ENCODE results near the gene PTBP3.

PTBP3 gene

DNA sequence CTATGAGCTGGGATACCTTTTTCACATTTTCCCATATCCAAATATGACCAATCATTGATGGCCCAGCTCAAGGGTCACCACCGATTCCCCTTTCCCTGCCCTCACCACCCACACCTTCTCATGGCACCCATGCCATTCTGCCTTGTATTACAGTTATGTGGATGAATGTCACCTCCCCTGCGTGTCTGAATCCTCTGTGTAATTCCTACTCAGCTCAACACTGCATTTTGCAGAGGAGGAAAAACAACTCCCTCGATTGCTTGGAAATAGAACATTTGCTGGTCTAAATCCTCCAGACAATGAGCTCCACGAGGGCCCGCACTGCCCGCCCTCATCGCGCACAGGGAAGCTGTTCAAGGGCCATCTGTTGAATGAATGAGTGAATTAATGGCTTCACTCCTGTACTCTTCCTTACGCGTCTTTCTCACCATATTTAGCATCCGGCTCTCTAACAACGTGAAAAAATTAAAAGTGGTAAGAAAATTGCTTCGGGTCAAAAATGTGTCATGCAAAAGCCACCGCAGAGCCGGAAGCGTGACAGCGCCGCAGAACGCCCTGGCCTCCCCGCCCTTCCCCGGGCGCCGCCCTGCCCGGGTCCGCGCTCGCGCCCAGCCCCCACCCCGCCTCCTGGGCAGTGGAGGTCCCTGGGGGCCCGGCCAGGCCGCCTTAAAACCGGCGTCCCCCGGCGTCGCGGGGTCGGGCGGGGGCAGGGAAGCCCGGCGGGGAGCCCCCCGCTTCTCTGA lies 159.0 kb downstream of the PTBP3 start:
- ATAC-seq (peak; percentile 92), DNase-seq (peak; percentile 83)
- H3K4me3 Mint-ChIP-seq, result peak overlapping the region; percentile 85
- peak overlapping the region; percentile 90 for H3K27ac Mint-ChIP-seq
- H3K36me3 Mint-ChIP-seq (ENCODE audit: low read depth), result peaks cover 8% of the 10 kb centered on the region
- peaks cover 28% of the 10 kb centered on the region for H3K27me3 Mint-ChIP-seq
- no peaks in the 10 kb centered on the region for H3K9me3 Mint-ChIP-seq
- peaks cover 48% of the 10 kb centered on the region for H3K4me1 Mint-ChIP-seq

DNA sequence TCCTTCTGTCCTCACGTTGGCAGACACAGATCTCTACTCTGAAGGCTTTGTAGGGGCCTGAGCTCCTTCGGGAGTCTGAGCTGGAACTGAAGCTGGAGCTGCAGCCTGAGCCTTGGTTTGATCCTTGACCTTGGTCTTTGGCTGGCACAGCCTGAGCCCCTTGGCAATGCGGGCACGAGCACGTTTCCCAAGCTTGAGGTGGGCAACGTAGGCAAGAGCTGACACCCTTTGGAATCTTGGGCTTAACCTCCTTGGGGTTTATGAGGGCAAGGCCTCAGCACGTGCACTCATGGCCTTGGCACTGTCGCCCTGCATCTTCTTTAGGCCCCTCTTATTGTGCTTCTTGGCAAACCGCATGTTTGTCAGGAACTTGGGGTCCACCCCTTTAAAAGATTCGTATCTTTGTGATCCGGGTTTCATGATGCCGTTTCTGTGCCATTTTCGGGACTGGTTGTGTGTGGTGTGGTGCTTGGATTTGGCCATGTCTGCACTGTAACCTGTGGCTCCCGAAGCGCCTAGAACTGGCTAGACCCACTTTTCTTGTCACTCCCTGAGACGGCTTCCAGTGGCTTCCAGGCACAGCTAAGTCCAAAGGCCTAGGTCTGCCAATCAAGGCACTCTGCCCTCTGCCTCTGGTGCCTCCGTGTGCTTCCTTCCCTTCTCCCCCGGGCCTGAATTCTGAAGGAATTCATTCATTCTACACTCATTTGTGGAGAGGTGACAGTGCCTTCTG lies 159.8 kb downstream of the PTBP3 start:
- Mint-ChIP-seq H3K4me3 (peak overlapping the region; percentile 85), H3K9me3 (no peaks in the 10 kb centered on the region), H3K4me1 (peaks cover 52% of the 10 kb centered on the region), H3K36me3 (ENCODE audit: low read depth) (peaks cover 8% of the 10 kb centered on the region), H3K27ac (peak overlapping the region; percentile 90), H3K27me3 (peaks cover 28% of the 10 kb centered on the region)
- DNase-seq (no peak), ATAC-seq (no peak)

DNA sequence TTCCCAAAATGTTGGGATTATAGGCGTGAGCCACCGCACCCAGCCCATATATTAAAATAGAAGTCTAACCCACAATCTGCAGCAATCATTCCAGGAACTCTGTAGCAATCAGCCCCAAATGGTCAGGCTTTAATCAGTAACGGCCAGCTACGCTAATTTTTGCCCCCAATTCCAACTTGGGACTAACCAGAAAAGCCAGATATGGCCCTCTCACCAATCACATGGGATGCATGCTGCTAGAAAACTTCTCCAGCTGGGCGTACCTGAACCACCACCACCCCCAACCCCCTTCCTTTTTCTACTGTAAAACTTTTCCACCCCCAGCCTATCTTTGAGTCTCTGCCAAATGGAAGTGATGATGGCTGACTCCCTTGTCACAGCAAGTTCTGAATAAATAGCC lies 162.5 kb downstream of the PTBP3 start:
- H3K4me3 Mint-ChIP-seq, result no peak overlapping the region

DNA sequence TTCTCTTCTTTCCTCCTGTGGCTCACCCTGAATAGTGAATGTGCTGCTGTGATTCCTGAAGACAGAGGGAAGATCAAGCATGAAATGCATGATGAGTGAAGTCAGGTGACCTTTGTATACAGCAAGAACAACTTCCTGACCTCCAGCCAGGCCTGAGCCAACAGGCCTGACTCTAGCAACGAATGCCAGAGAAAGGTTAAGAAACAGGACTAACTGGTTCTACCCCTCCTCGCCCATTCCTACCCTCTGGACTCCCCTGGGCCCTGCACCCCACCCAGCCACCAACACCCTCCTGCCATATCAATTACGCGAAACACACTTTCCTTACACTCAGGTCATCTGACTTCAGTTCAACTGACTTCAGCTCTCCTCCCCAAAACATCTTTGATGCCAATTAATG lies 163.2 kb downstream of the PTBP3 start:
- peak overlapping the region; percentile 5 for H3K27ac Mint-ChIP-seq
- H3K4me1 Mint-ChIP-seq, result peaks cover 50% of the 10 kb centered on the region
- H3K4me3 Mint-ChIP-seq, result no peak overlapping the region

More for the DNA sequence above, 162.5 kb downstream of the PTBP3 start:
- no peak for ATAC-seq
- Mint-ChIP-seq H3K36me3 (ENCODE audit: low read depth) (peaks cover 8% of the 10 kb centered on the region), H3K4me1 (peaks cover 53% of the 10 kb centered on the region), H3K27me3 (peaks cover 7% of the 10 kb centered on the region), H3K27ac (no peak overlapping the region), H3K9me3 (no peaks in the 10 kb centered on the region)
- no peak for DNase-seq

DNA sequence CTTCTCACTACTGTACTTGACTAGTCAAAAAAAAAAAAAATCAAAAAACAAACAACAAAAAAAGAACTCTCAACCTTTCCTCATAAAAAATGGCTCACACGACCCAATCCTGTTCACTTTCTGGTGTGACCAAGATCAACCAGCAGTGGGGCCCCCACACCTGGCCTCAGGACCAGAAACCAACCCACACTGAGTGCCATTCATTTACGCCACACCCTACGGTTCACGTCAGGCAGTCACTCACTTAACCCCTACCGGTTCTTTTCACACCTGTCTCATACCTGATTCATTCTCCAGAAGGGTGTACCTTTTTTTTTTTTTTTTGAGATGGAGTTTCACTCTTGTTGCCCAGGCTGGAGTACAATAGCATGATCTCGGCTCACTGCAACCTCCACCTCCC lies 164.1 kb downstream of the PTBP3 start:
- Mint-ChIP-seq H3K4me3 (no peak overlapping the region), H3K36me3 (ENCODE audit: low read depth) (peaks cover 7% of the 10 kb centered on the region), H3K4me1 (peaks cover 48% of the 10 kb centered on the region), H3K9me3 (no peaks in the 10 kb centered on the region), H3K27me3 (no peaks in the 10 kb centered on the region), H3K27ac (no peak overlapping the region)
- no peak for ATAC-seq
- DNase-seq, result no peak

More for the DNA sequence above, 163.2 kb downstream of the PTBP3 start:
- Mint-ChIP-seq H3K9me3 (no peaks in the 10 kb centered on the region), H3K27me3 (peaks cover under 1% of the 10 kb centered on the region), H3K36me3 (ENCODE audit: low read depth) (peaks cover 8% of the 10 kb centered on the region)
- no peak for ATAC-seq
- DNase-seq, result no peak

DNA sequence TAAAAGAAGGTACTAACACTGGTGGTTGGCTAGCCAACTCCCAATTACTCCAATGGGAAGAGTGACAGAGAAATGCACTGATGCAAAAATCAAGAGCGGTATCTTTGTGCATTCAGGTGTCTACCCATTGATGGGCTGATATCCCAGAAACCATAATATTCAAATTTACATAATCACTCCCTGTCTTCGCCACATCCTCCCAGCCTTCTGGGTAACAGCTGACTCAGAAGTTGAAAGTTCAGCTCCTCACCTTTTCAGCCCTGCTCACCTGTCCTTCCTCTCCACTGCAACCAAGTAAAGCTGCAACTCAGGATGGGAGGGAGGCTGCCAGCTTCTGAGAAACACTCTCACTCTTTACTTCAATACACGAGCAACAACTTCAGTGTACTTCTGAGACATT lies 165.2 kb downstream of the PTBP3 start:
- no peak overlapping the region for H3K4me3 Mint-ChIP-seq
- no peak for ATAC-seq
- H3K4me1 Mint-ChIP-seq, result peaks cover 37% of the 10 kb centered on the region
- H3K9me3 Mint-ChIP-seq, result no peaks in the 10 kb centered on the region
- H3K27me3 Mint-ChIP-seq, result no peaks in the 10 kb centered on the region
- H3K27ac Mint-ChIP-seq, result peak overlapping the region; percentile 15
- no peak for DNase-seq
- H3K36me3 Mint-ChIP-seq (ENCODE audit: low read depth), result peaks cover 3% of the 10 kb centered on the region

All from activated naive CD8-positive, alpha-beta T cell treated with anti-CD3 and anti-CD28 coated beads, Interleukin-2, amount 50 U/mL, for 24 hours (primary cell).